Measurements from ENCODE around the gene UNC45B. TPM values are rescaled to one million over a fixed set of nuclear protein-coding genes. Genes with fewer than 3 reads are reported as not detected.
"Not testable (repeated sequence)": the region's sequence is repeated elsewhere in the genome, so short reads cannot be mapped to it uniquely, and the experiment has no call there.

UNC45B gene
- total and polyA plus RNA-seq, 2 of the 4 experiments (the other 2 are of a cell fraction) = not detected

DNA sequence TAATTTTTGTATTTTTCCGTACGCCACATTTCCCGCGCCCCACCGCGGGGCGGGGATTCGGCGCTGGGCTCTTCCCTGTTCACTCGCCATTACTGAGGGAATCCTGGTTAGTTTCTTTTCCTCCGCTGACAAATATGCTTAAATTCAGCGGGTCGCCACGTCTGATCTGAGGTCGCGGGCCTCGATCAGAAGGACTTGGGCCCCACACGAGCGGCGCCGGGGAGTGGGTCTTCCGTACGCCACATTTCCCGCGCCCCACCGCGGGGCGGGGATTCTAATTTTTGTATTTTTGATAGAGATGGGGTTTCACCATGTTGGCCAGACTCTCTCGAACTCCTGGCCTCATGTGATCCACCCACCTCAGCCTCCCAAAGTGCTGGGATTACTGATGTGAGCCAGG lies 3.5 kb downstream of the UNC45B start:
- H2AK5ac ChIP-seq (ENCODE audit: low read depth, low read length); H4K8ac ChIP-seq (ENCODE audit: low read depth in 2 of 2, low read length in 2 of 2); H3K9me3 ChIP-seq (ENCODE audit: control insufficient read depth, insufficient read depth, low read length); H3K14ac ChIP-seq (replicated peaks; ENCODE audit: low read depth, low read length); H3K4ac ChIP-seq (ENCODE audit: low read depth, low read length); H3K4me1 ChIP-seq (ENCODE audit: control insufficient read depth, insufficient read depth, low read length); dilution Hi-C loops (cut with HindIII; ENCODE audit: low sequenced_read_pairs, unreplicated experiment); H3K9me1 ChIP-seq (ENCODE audit: insufficient read depth, low read length); H3K56ac ChIP-seq (ENCODE audit: extremely low read depth, insufficient read depth, low read length); POLR2A ChIA-PET (ENCODE audit: unreplicated experiment); ATAC-seq (ENCODE audit: low read depth); H3K18ac ChIP-seq (ENCODE audit: low read depth, low read length); H2BK120ac ChIP-seq (ENCODE audit: low read depth, low read length); H4K91ac ChIP-seq (ENCODE audit: insufficient read depth, low read depth, low read length); H3K23ac ChIP-seq (ENCODE audit: low read depth, low read length); H3K4me3 ChIP-seq (ENCODE audit: insufficient read depth, low read depth, low read length); CTCF ChIA-PET; H3K4me2 ChIP-seq (ENCODE audit: low read depth, low read length); H3K9ac ChIP-seq (ENCODE audit: low read depth, low read length); H3K36me3 ChIP-seq (ENCODE audit: control insufficient read depth, insufficient read depth, low read length); H4K20me1 ChIP-seq (ENCODE audit: insufficient read depth, low read length); H2AFZ ChIP-seq (replicated peaks; ENCODE audit: low read length, poor library complexity); DNase-seq; H2BK5ac ChIP-seq (ENCODE audit: low read depth, low read length, poor library complexity, severe bottlenecking); intact Hi-C loops (cut with micrococcal nuclease); in situ Hi-C loops (cut with MboI; ENCODE audit: low sequenced_read_pairs); H3K27ac ChIP-seq (ENCODE audit: insufficient read depth, low read length); H4K5ac ChIP-seq (ENCODE audit: low read depth, low read length); H2BK20ac ChIP-seq (ENCODE audit: low read depth, low read length); H2BK15ac ChIP-seq (ENCODE audit: low read depth, low read length); H2AK9ac ChIP-seq (replicated peaks; ENCODE audit: low read depth, low read length, poor library complexity); BruUV-seq (replicated peaks); H3K79me1 ChIP-seq (ENCODE audit: low read depth in 1 of 2, low read length in 2 of 2): not testable (repeated sequence)
- 88% methylated on average over 19 of the region's 29 CpGs; no CpG with 5 or more reads in 1 of the 2 experiments for WGBS, 2 experiments (ENCODE audit: extremely low coverage in 2 of 2, insufficient read length in 1 of 2)
- peaks cover 38% of the 10 kb centered on the region for H3K27me3 ChIP-seq (ENCODE audit: control insufficient read depth, insufficient read depth, low read length)

Data from IMR-90 (cell line).